Pancreas (tissue), 10 donors: Measurements from ENCODE around the gene PAXIP1. TPM values are rescaled to one million over a fixed set of nuclear protein-coding genes. Genes with fewer than 3 reads are reported as not detected.

Experiments used
- ATAC-seq, 4 donors: fragments of 200-7000 bp; cut with Tn5 transposase; one replicate each; pipeline versions ENCODE4 v1.8.0 to v1.9.1; 2020; ENCODE audit warnings: mild to moderate bottlenecking in 4 of 4, moderate library complexity in 4 of 4
- DNase-seq, 6 donors: peaks; one replicate each; pipeline ENCODE4 v3.0.0-alpha.2; 2020
- FAIRE-seq: peaks from 2 replicates; lab custom pipeline; 2012; peaks lifted over from hg19 to GRCh38; lab: Jason Lieb, UNC
- H3K27ac ChIP-seq, 4 donors: fragments of 200-600 bp; sonication (generic); 1 replicate in 3 of 4; 2 replicates in 1 of 4; pipeline versions ENCODE4 v1.5.0 to v1.8.0; 2020
- H3K27me3 ChIP-seq, 4 donors: fragments of 200-600 bp; one replicate each; pipeline ENCODE4 v1.8.0; 2021
- H3K36me3 ChIP-seq, 3 donors: fragments of 200-600 bp; sonication (generic) in 1 of 3; one replicate each; pipeline versions ENCODE4 v1.5.0 to v1.8.0; 2020 to 2021
- H3K4me1 ChIP-seq, 3 donors: fragments of 200-600 bp; one replicate each; pipeline ENCODE4 v1.8.0; 2021
- H3K4me3 ChIP-seq, 4 donors: fragments of 200-600 bp; sonication (generic) in 2 of 4; one replicate each; pipeline versions ENCODE4 v1.5.0 to v1.8.0; 2020 to 2021
- H3K9me3 ChIP-seq, 4 donors: fragments of 200-600 bp; one replicate each; pipeline ENCODE4 v1.8.0; 2021
- WGBS, 2 donors: extraction: QIAGEN DNeasy Blood & Tissue Kit; methylation state at CpG; one replicate each; pipeline ENCODE4 v1.1.7; 2013; 5-methylcytosine and 5-hydroxymethylcytosine counted together
- intact Hi-C, 3 donors: fragments of 100-400 bp; cut with DNase I; formaldehyde crosslinking; loops; one replicate each; pipeline versions ENCODE4 v1.11.1 to v1.14.2; 2022
- polyA plus RNA-seq, 2 donors: library from polyadenylated mRNA; stranded (reverse); fragments of 200-250 nt; gene quantifications; one replicate each; pipeline ENCODE4 v1.2.3, GENCODE V29; 2013
- total RNA-seq, 6 donors: library from RNA; stranded (reverse); fragmentation: NEBNext Ultra II Directional in 4 of 6; extraction: Animal tissue kit (Norgen Biotek cat#: 25700) in 4 of 6; gene quantifications; one replicate each; pipeline versions ENCODE4 v1.2.1 to v1.2.4, GENCODE V29; 2021 to 2023
- TF ChIP-seq, protein P1 (sequence below), 4 donors: fragments of 200-600 bp; sonication (generic) in 3 of 4; IDR thresholded peaks; one replicate each; pipeline versions ENCODE4 v1.5.0 to v1.8.0; 2021; ENCODE audit warnings: antibody characterized with exemption in 4 of 4
- donor health status: healthy with polysubstance abuse.
- donor health status: DM: no; HTN: no; CAD: no; lungs with moderate emphysema.
- donor health status: DM: no; HTN: no; CAD: no.
- donor health status: control.
- donor health status: control.
- donor health status: Bipolar disorder and iron deficiency.
- donor health status: DM: yes; HTN: yes; CAD: no.
- donor health status: DM: no; HTN: no; CAD: no.
- donor health status: DM: no; HTN: no; CAD: no.
- donor health status: DM: yes; HTN: yes; CAD: no.

The PAXIP1 gene
- total and polyA plus RNA-seq, 8 donors: 3.2 to 6.2 (median 4.5) TPM

GRCh38 chr7:154984601-154985188 lies 18.2 kb downstream of the PAXIP1 start:
- ATAC-seq (no peak), DNase-seq (no peak), FAIRE-seq (no peak)
- TF ChIP-seq, protein P1, sequence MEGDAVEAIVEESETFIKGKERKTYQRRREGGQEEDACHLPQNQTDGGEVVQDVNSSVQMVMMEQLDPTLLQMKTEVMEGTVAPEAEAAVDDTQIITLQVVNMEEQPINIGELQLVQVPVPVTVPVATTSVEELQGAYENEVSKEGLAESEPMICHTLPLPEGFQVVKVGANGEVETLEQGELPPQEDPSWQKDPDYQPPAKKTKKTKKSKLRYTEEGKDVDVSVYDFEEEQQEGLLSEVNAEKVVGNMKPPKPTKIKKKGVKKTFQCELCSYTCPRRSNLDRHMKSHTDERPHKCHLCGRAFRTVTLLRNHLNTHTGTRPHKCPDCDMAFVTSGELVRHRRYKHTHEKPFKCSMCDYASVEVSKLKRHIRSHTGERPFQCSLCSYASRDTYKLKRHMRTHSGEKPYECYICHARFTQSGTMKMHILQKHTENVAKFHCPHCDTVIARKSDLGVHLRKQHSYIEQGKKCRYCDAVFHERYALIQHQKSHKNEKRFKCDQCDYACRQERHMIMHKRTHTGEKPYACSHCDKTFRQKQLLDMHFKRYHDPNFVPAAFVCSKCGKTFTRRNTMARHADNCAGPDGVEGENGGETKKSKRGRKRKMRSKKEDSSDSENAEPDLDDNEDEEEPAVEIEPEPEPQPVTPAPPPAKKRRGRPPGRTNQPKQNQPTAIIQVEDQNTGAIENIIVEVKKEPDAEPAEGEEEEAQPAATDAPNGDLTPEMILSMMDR (IDR thresholded peaks at IDR 0.05): no peak
- intact Hi-C loops: no loop called here
- WGBS, 2 donors: 44 to 51% methylated on average over 6 of the region's 6 CpGs
- Histone ChIP-seq H3K36me3 (no peaks in the 10 kb centered on the region), H3K9me3 (no peaks in the 10 kb centered on the region), H3K4me3 (no peak overlapping the region), H3K4me1 (no peaks in the 10 kb centered on the region), H3K27me3 (no peaks in the 10 kb centered on the region), H3K27ac (no peak overlapping the region)

- Histone ChIP-seq H3K4me1 (no peaks in the 10 kb centered on the region), H3K9me3 (no peaks in the 10 kb centered on the region), H3K36me3 (peaks cover 0 to 5% (median 0%) of the 10 kb centered on the region in 3 donors), H3K27ac (no peak overlapping the region), H3K4me3 (no peak overlapping the region), H3K27me3 (no peaks in the 10 kb centered on the region)
- ATAC-seq (no peak), DNase-seq (no peak), FAIRE-seq (no peak)
- TF ChIP-seq, protein P1 (IDR thresholded peaks at IDR 0.05): no peak
- intact Hi-C loops: no loop called here
- WGBS, 2 donors: 91 to 94% methylated on average over 3 of the region's 3 CpGs
Observed at GRCh38 chr7:154978017-154978416, 24.9 kb downstream of the PAXIP1 start.

DNA sequence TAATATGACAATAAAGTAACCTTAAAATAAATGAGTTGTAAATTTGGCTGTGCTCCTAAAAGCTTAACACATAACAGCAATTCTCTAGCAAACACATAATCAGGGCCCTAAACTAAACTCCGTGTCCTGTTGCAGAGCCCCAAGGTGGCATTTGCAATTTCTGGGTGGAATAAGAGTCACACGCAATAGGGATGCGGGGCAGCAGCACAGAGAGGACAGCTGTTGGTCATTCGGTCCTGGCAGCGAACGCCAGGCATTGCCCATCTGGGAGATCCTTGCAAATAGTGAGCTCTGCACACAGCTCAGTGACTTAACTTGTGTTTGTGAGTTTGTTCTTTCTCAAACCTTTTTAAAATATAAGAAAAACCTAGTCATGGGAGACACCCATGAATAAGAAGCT lies 25.7 kb downstream of the PAXIP1 start:
- Histone ChIP-seq H3K36me3 (peaks cover 0 to 5% (median 0%) of the 10 kb centered on the region in 3 donors), H3K9me3 (no peaks in the 10 kb centered on the region), H3K4me1 (no peaks in the 10 kb centered on the region), H3K27ac (no peak overlapping the region), H3K27me3 (no peaks in the 10 kb centered on the region), H3K4me3 (no peak overlapping the region)
- TF ChIP-seq, protein P1 (IDR thresholded peaks at IDR 0.05): no peak
- intact Hi-C loops: no loop called here
- WGBS, 2 donors: 95 to 96% methylated on average over 6 of the region's 6 CpGs
- DNase-seq (no peak), FAIRE-seq (no peak), ATAC-seq (no peak)

GRCh38 chr7:154976844-154977243 lies 26.1 kb downstream of the PAXIP1 start:
- Histone ChIP-seq H3K27me3 (no peaks in the 10 kb centered on the region), H3K9me3 (no peaks in the 10 kb centered on the region), H3K4me3 (no peak overlapping the region), H3K36me3 (peaks cover 0 to 5% (median 0%) of the 10 kb centered on the region in 3 donors), H3K4me1 (no peaks in the 10 kb centered on the region), H3K27ac (no peak overlapping the region)
- intact Hi-C loops: no loop called here
- FAIRE-seq (no peak), DNase-seq (no peak), ATAC-seq (no peak)
- TF ChIP-seq, protein P1 (IDR thresholded peaks at IDR 0.05): no peak
- 90 to 94% methylated on average over 4 of the region's 4 CpGs for WGBS, 2 donors

GRCh38 chr7:154975984-154976383 lies 26.9 kb downstream of the PAXIP1 start:
- H3K27me3 ChIP-seq: no peaks in the 10 kb centered on the region
- no peaks in the 10 kb centered on the region for H3K9me3 ChIP-seq
- DNase-seq (no peak), ATAC-seq (no peak), FAIRE-seq (no peak)
- no peaks in the 10 kb centered on the region for H3K4me1 ChIP-seq
- 91 to 93% methylated on average over 7 of the region's 7 CpGs for WGBS, 2 donors
- no peak overlapping the region for H3K4me3 ChIP-seq
- TF ChIP-seq, protein P1 (IDR thresholded peaks at IDR 0.05): no peak
- no peak overlapping the region for H3K27ac ChIP-seq
- intact Hi-C loops: no loop called here
- peaks cover 0 to 5% (median 0%) of the 10 kb centered on the region in 3 donors for H3K36me3 ChIP-seq
